HepG2 (cell line): ENCODE results near the gene FGFR4. TPM values are rescaled to one million over a fixed set of nuclear protein-coding genes. Genes with fewer than 3 reads are reported as not detected.

ENCODE experiments used
- BRD4 ChIP-seq: sonication (generic); formaldehyde crosslinking; IDR thresholded peaks from 2 replicates; pipeline ENCODE4 v1.4.0; 2020; ENCODE audit warnings: missing genetic modification reagents
- CBX2 ChIP-seq, 2 experiments: fragments of 200-600 bp in 1 of 2; sonication (generic); formaldehyde crosslinking in 1 of 2; IDR thresholded peaks; 2 replicates each; pipeline versions ENCODE4 v1.7.0 to v1.8.1; 2018 to 2022; ENCODE audit warnings: low read depth in 2 of 2, low read length in 1 of 2, mild to moderate bottlenecking in 1 of 2, missing genetic modification reagents in 1 of 2
- HIVEP1 ChIP-seq: sonication (generic); formaldehyde crosslinking; IDR thresholded peaks from 2 replicates; pipeline ENCODE4 v1.4.0; 2020; ENCODE audit warnings: mild to moderate bottlenecking, missing genetic modification reagents
- KDM2A ChIP-seq: sonication (generic); formaldehyde crosslinking; IDR thresholded peaks from 2 replicates; pipeline ENCODE4 v1.4.0; 2020; ENCODE audit warnings: low read depth, missing genetic modification reagents, borderline replicate concordance
- MTA1 ChIP-seq: sonication (generic); formaldehyde crosslinking; IDR thresholded peaks from 2 replicates; pipeline ENCODE4 v1.4.0; 2020; ENCODE audit warnings: missing genetic modification reagents, mild to moderate bottlenecking, borderline replicate concordance
- SRY ChIP-seq: sonication (generic); formaldehyde crosslinking; IDR thresholded peaks from 2 replicates; pipeline ENCODE4 v1.8.0; 2022; ENCODE audit warnings: mild to moderate bottlenecking, missing genetic modification reagents
- WIZ ChIP-seq: sonication (generic); formaldehyde crosslinking; IDR thresholded peaks from 2 replicates; pipeline ENCODE4 v1.5.1; 2020; ENCODE audit warnings: mild to moderate bottlenecking, missing genetic modification reagents
- ZNF10 ChIP-seq: sonication (generic); formaldehyde crosslinking; IDR thresholded peaks from 2 replicates; pipeline ENCODE4 v1.4.0; 2020; ENCODE audit warnings: mild to moderate bottlenecking, low read depth, missing genetic modification reagents, borderline replicate concordance
- ZNF292 ChIP-seq: sonication (generic); formaldehyde crosslinking; IDR thresholded peaks from 2 replicates; pipeline ENCODE4 v1.8.1; 2022; ENCODE audit warnings: mild to moderate bottlenecking, low read depth, missing genetic modification reagents, borderline replicate concordance
- ZNF556 ChIP-seq: sonication (generic); formaldehyde crosslinking; IDR thresholded peaks from 2 replicates; pipeline ENCODE4 v1.4.0; 2020; ENCODE audit warnings: mild to moderate bottlenecking, missing genetic modification reagents, borderline replicate concordance
- ZNF598 ChIP-seq: sonication (generic); formaldehyde crosslinking; IDR thresholded peaks from 2 replicates; pipeline ENCODE4 v1.5.1; 2020; ENCODE audit warnings: mild to moderate bottlenecking, missing genetic modification reagents, borderline replicate concordance
- ZNF615 ChIP-seq: sonication (generic); formaldehyde crosslinking; IDR thresholded peaks from 2 replicates; pipeline ENCODE4 v1.5.0; 2020; ENCODE audit warnings: mild to moderate bottlenecking, missing genetic modification reagents, borderline replicate concordance
- polyA plus RNA-seq, 8 experiments: library from polyadenylated mRNA; depleted of rRNA in 3 of 8; stranded (reverse) in 7 of 8; unstranded in 1 of 8; fragments of >200 nt; fragmentation: Illumina TruSeq in 4 of 8; extraction: Trizol in 4 of 8; gene quantifications; 2 replicates each; pipeline versions ENCODE4 v1.2.1 to v1.2.3, GENCODE V29; 2011 to 2016; ENCODE audit warnings: low read depth in 4 of 8, missing spikeins in 1 of 8, mixed read lengths in 1 of 8; ENCODE audit not compliant: insufficient read depth in 1 of 8
- total RNA-seq, 5 experiments: library from RNA; depleted of rRNA; stranded (reverse); fragments of >200 nt; fragmentation: Illumina TruSeq; extraction: Trizol; gene quantifications; 2 replicates each; pipeline ENCODE4 v1.2.3, GENCODE V29; 2016; ENCODE audit warnings: low read depth in 1 of 5
- TF ChIP-seq, protein P1 (sequence below): sonication (generic); formaldehyde crosslinking; IDR thresholded peaks from 2 replicates; pipeline ENCODE4 v1.5.1; 2020; ENCODE audit warnings: mild to moderate bottlenecking, missing genetic modification reagents
- TF ChIP-seq, protein P2 (sequence below): sonication (generic); formaldehyde crosslinking; IDR thresholded peaks from 2 replicates; pipeline ENCODE4 v1.5.0; 2020; ENCODE audit warnings: mild to moderate bottlenecking, missing genetic modification reagents, borderline replicate concordance
- TF ChIP-seq, protein P3 (sequence below): IDR thresholded peaks from 2 replicates; pipeline ENCODE4 v1.6.1; 2012; ENCODE audit warnings: inconsistent platforms
- TF ChIP-seq, protein P4 (sequence below): sonication (generic); formaldehyde crosslinking; IDR thresholded peaks from 2 replicates; pipeline ENCODE4 v1.4.0; 2020; ENCODE audit warnings: missing genetic modification reagents

FGFR4 gene
- total and polyA plus RNA-seq, 2 of the 13 experiments (the other 11 are each of a cell fraction or from before 2014, with no cell fraction given) = 129 to 219 TPM

DNA sequence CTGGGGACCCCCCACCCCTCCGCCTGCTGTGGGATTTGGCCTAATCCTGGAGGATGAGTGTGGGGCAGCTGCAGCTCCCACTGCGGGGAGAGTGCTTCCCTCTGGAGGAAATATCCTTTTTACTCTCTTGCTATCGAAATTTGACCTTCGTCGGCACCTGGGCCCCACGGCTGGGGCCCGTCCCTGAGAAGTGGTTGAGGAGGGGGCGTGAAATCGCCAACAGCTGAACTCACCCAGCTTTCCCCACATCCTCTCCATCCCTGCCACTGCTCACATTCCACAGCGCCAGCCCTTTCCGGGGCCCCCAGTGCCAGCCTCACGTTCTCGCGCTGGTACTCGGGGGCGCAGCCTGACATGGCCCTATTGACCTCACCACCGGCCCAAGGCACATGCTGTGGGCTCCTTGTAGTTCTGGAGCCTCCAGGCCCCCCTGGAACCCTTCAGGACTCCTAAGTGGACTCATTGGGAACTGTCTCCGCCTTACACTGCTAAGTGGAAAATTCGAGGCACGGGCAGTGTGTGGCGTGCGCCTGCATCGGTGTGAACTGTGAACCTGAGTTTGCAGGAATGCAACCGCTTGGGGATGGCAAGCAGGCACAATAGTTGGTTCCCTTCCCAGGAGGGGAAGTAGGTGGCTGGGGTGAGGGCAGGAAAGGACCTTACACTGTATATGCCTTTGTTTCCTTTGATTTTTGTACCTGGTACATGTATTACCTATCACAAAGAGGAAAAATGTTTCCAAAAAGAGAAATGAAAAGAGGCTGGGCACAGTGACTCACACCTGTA is 19.2 kb downstream of the FGFR4 start (continued):
- TF ChIP-seq, protein P1, sequence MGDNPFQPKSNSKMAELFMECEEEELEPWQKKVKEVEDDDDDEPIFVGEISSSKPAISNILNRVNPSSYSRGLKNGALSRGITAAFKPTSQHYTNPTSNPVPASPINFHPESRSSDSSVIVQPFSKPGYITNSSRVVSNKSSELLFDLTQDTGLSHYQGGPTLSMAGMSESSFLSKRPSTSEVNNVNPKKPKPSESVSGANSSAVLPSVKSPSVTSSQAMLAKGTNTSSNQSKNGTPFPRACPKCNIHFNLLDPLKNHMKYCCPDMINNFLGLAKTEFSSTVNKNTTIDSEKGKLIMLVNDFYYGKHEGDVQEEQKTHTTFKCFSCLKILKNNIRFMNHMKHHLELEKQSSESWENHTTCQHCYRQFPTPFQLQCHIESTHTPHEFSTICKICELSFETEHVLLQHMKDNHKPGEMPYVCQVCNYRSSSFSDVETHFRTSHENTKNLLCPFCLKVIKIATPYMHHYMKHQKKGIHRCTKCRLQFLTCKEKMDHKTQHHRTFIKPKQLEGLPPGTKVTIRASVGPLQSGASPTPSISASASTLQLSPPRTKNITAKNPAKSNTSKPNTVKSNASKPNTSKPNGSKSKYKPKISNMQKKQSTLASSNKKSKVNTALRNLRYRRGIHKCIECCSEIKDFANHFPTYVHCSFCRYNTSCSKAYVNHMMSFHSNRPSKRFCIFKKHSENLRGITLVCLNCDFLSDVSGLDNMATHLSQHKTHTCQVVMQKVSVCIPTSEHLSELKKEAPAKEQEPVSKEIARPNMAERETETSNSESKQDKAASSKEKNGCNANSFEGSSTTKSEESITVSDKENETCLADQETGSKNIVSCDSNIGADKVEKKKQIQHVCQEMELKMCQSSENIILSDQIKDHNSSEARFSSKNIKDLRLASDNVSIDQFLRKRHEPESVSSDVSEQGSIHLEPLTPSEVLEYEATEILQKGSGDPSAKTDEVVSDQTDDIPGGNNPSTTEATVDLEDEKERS (CRISPR knock-in tag) = no peak
- 0 out of 2 replicates have a peak, but pooled peaks have one; percentile 59 for TF ChIP-seq ZNF615
- TF ChIP-seq MTA1 = peak; percentile 65; the same call in 1 of the 2 replicates
- TF ChIP-seq ZNF556 = peak; percentile 49; the same call in 1 of the 2 replicates
- peak; percentile 62; the same call in 1 of the 2 replicates for TF ChIP-seq KDM2A (CRISPR knock-in tag)
- peak; percentile 61; the same call in 1 of the 2 replicates for TF ChIP-seq HIVEP1 (CRISPR knock-in tag)
- no peak for TF ChIP-seq BRD4 (CRISPR knock-in tag)
- TF ChIP-seq, protein P2, sequence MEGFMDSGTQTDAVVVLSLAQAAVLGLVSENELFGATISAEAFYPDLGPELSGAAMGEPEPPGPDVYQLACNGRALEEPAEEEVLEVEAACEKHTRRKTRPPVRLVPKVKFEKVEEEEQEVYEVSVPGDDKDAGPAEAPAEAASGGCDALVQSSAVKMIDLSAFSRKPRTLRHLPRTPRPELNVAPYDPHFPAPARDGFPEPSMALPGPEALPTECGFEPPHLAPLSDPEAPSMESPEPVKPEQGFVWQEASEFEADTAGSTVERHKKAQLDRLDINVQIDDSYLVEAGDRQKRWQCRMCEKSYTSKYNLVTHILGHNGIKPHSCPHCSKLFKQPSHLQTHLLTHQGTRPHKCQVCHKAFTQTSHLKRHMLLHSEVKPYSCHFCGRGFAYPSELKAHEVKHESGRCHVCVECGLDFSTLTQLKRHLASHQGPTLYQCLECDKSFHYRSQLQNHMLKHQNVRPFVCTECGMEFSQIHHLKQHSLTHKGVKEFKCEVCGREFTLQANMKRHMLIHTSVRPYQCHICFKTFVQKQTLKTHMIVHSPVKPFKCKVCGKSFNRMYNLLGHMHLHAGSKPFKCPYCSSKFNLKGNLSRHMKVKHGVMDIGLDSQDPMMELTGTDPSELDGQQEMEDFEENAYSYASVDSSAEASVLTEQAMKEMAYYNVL = peak; percentile 43; the same call in 1 of the 2 replicates
- TF ChIP-seq, protein P3, sequence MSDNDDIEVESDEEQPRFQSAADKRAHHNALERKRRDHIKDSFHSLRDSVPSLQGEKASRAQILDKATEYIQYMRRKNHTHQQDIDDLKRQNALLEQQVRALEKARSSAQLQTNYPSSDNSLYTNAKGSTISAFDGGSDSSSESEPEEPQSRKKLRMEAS = peak; percentile 88
- no peak for TF ChIP-seq CBX2 (IDR thresholded peaks at IDR 0.05; ENCODE audit: low read depth, low read length)
- TF ChIP-seq CBX2 (CRISPR knock-in tag; IDR thresholded peaks at IDR 0.05; ENCODE audit: low read depth) = no peak
- TF ChIP-seq ZNF292 (CRISPR knock-in tag) = peak; percentile 84; the same call in 1 of the 2 replicates
- TF ChIP-seq ZNF598 = peak; percentile 27; the same call in 1 of the 2 replicates
- TF ChIP-seq ZNF10 (CRISPR knock-in tag) = no peak
- no peak for TF ChIP-seq WIZ (CRISPR knock-in tag)
- TF ChIP-seq, protein P4, sequence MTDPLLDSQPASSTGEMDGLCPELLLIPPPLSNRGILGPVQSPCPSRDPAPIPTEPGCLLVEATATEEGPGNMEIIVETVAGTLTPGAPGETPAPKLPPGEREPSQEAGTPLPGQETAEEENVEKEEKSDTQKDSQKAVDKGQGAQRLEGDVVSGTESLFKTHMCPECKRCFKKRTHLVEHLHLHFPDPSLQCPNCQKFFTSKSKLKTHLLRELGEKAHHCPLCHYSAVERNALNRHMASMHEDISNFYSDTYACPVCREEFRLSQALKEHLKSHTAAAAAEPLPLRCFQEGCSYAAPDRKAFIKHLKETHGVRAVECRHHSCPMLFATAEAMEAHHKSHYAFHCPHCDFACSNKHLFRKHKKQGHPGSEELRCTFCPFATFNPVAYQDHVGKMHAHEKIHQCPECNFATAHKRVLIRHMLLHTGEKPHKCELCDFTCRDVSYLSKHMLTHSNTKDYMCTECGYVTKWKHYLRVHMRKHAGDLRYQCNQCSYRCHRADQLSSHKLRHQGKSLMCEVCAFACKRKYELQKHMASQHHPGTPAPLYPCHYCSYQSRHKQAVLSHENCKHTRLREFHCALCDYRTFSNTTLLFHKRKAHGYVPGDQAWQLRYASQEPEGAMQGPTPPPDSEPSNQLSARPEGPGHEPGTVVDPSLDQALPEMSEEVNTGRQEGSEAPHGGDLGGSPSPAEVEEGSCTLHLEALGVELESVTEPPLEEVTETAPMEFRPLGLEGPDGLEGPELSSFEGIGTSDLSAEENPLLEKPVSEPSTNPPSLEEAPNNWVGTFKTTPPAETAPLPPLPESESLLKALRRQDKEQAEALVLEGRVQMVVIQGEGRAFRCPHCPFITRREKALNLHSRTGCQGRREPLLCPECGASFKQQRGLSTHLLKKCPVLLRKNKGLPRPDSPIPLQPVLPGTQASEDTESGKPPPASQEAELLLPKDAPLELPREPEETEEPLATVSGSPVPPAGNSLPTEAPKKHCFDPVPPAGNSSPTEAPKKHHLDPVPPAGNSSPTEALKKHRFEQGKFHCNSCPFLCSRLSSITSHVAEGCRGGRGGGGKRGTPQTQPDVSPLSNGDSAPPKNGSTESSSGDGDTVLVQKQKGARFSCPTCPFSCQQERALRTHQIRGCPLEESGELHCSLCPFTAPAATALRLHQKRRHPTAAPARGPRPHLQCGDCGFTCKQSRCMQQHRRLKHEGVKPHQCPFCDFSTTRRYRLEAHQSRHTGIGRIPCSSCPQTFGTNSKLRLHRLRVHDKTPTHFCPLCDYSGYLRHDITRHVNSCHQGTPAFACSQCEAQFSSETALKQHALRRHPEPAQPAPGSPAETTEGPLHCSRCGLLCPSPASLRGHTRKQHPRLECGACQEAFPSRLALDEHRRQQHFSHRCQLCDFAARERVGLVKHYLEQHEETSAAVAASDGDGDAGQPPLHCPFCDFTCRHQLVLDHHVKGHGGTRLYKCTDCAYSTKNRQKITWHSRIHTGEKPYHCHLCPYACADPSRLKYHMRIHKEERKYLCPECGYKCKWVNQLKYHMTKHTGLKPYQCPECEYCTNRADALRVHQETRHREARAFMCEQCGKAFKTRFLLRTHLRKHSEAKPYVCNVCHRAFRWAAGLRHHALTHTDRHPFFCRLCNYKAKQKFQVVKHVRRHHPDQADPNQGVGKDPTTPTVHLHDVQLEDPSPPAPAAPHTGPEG (CRISPR knock-in tag) = peak; percentile 21; the same call in 1 of the 2 replicates
- TF ChIP-seq SRY (CRISPR knock-in tag) = peak; percentile 57; the same call in 1 of the 2 replicates
